ENCODE data around the gene ARHGAP4. TPM values are rescaled to one million over a fixed set of nuclear protein-coding genes. Genes with fewer than 3 reads are reported as not detected.

Gene ARHGAP4
- total RNA-seq, 2 experiments from 2014 or later, result 456 to 463 TPM

GRCh38 chrX:153876112-153876491 lies 50.0 kb downstream of the ARHGAP4 start:
- intact Hi-C loops (cut with DNase I, micrococcal nuclease), result no loop called here
- Histone ChIP-seq H3K27me3 (ENCODE audit: control insufficient read depth in 1 of 2, insufficient read depth in 2 of 2, low read length in 2 of 2) (peaks cover 6 to 14% of the 10 kb centered on the region in 2 experiments), H3K4me3 (ENCODE audit: low read length) (no peak overlapping the region), H3K27ac (ENCODE audit: low read depth in 1 of 2, low read length in 2 of 2) (no peak overlapping the region), H3K9me3 (ENCODE audit: control insufficient read depth in 1 of 2, insufficient read depth in 1 of 2, low read length in 2 of 2) (no peaks in the 10 kb centered on the region), H3K36me3 (ENCODE audit: insufficient read depth, low read length) (no peaks in the 10 kb centered on the region), H3K4me1 (ENCODE audit: insufficient read depth, low read length) (peaks cover 15% of the 10 kb centered on the region)
- POLR2A ChIA-PET, result no interaction called here
- no peak overlapping the region for H3K27ac Mint-ChIP-seq
- no peaks in the 10 kb centered on the region for H3K9me3 Mint-ChIP-seq
- H3K36me3 Mint-ChIP-seq (ENCODE audit: low read depth), result no peaks in the 10 kb centered on the region
- ATAC-seq (ENCODE audit: poor library complexity), result no peak
- CTCF ChIA-PET, result no interaction called here
- H3K4me1 Mint-ChIP-seq (ENCODE audit: low read depth), result peaks cover 15% of the 10 kb centered on the region
- H3K4me3 Mint-ChIP-seq, result no peak overlapping the region
- TF ChIP-seq, protein P1, sequence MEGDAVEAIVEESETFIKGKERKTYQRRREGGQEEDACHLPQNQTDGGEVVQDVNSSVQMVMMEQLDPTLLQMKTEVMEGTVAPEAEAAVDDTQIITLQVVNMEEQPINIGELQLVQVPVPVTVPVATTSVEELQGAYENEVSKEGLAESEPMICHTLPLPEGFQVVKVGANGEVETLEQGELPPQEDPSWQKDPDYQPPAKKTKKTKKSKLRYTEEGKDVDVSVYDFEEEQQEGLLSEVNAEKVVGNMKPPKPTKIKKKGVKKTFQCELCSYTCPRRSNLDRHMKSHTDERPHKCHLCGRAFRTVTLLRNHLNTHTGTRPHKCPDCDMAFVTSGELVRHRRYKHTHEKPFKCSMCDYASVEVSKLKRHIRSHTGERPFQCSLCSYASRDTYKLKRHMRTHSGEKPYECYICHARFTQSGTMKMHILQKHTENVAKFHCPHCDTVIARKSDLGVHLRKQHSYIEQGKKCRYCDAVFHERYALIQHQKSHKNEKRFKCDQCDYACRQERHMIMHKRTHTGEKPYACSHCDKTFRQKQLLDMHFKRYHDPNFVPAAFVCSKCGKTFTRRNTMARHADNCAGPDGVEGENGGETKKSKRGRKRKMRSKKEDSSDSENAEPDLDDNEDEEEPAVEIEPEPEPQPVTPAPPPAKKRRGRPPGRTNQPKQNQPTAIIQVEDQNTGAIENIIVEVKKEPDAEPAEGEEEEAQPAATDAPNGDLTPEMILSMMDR (IDR thresholded peaks at IDR 0.05), result no peak
- DNase-seq, result peak in 1 of 14 experiments; percentile 2
- peaks cover 19% of the 10 kb centered on the region for H3K27me3 Mint-ChIP-seq

DNA sequence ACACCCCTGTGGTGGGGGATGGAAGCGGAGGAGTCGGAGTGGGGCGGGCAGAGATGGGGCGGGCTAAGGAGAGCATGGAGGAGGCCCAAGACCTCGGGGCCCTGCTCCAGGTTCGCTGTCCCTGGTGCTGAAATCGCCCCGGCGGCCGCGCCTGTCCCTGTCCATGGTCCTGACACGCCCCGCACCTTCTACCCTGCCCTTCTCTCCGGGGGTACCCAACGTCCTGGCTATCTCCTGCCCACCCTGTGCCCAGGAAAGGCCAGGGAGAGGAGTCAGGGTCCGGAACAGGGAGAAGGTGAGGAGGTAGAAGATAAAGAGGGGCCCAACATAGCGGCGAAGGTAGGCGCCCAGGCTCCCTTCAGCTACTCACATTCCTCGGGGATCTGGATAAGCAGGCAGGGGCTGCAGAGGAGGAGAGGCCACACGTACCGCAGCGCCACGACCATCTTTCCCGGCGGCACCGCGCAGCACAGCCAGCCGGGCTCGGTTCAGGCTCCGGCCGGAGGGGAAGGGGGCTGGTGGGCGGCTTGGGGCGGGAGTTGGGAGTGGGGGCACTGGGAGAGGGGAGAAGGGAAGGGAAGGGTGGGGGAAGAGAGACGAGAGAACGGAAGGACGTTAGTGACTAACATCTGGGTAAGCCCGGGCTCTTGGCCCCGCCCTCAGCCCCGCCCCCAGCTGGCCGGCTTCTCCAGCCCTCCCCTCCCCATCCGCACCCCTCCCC lies 50.5 kb downstream of the ARHGAP4 start:
- TF ChIP-seq, protein P1 (IDR thresholded peaks at IDR 0.05), result no peak
- H3K9me3 Mint-ChIP-seq, result no peaks in the 10 kb centered on the region
- H3K4me1 Mint-ChIP-seq (ENCODE audit: low read depth), result peaks cover 15% of the 10 kb centered on the region
- DNase-seq (peak; percentile 44 to 83 (median 64)), ATAC-seq (ENCODE audit: poor library complexity) (peak; percentile 77)
- peaks cover 19% of the 10 kb centered on the region for H3K27me3 Mint-ChIP-seq
- Histone ChIP-seq H3K27ac (ENCODE audit: low read depth in 1 of 2, low read length in 2 of 2) (no peak overlapping the region), H3K4me3 (ENCODE audit: low read length) (no peak overlapping the region), H3K36me3 (ENCODE audit: insufficient read depth, low read length) (no peaks in the 10 kb centered on the region), H3K4me1 (ENCODE audit: insufficient read depth, low read length) (peaks cover 15% of the 10 kb centered on the region), H3K9me3 (ENCODE audit: control insufficient read depth in 1 of 2, insufficient read depth in 1 of 2, low read length in 2 of 2) (no peaks in the 10 kb centered on the region), H3K27me3 (ENCODE audit: control insufficient read depth in 1 of 2, insufficient read depth in 2 of 2, low read length in 2 of 2) (peaks cover 6 to 8% of the 10 kb centered on the region in 2 experiments)
- ChIA-PET POLR2A (no interaction called here), CTCF (no interaction called here)
- no peaks in the 10 kb centered on the region for H3K36me3 Mint-ChIP-seq (ENCODE audit: low read depth)
- intact Hi-C loops (cut with DNase I, micrococcal nuclease), result no loop called here
- no peak overlapping the region for H3K27ac Mint-ChIP-seq
- H3K4me3 Mint-ChIP-seq, result no peak overlapping the region

GRCh38 chrX:153874366-153875125 lies 51.5 kb downstream of the ARHGAP4 start:
- Mint-ChIP-seq H3K4me3 (no peak overlapping the region), H3K36me3 (ENCODE audit: low read depth) (no peaks in the 10 kb centered on the region), H3K27me3 (peaks cover 19% of the 10 kb centered on the region), H3K4me1 (ENCODE audit: low read depth) (peaks cover 15% of the 10 kb centered on the region), H3K9me3 (no peaks in the 10 kb centered on the region), H3K27ac (no peak overlapping the region)
- Histone ChIP-seq H3K36me3 (ENCODE audit: insufficient read depth, low read length) (no peaks in the 10 kb centered on the region), H3K27ac (ENCODE audit: low read depth in 1 of 2, low read length in 2 of 2) (no peak overlapping the region), H3K9me3 (ENCODE audit: control insufficient read depth in 1 of 2, insufficient read depth in 1 of 2, low read length in 2 of 2) (no peaks in the 10 kb centered on the region), H3K4me3 (ENCODE audit: low read length) (no peak overlapping the region), H3K27me3 (ENCODE audit: control insufficient read depth in 1 of 2, insufficient read depth in 2 of 2, low read length in 2 of 2) (peaks cover 4 to 6% of the 10 kb centered on the region in 2 experiments), H3K4me1 (ENCODE audit: insufficient read depth, low read length) (peaks cover 15% of the 10 kb centered on the region)
- intact Hi-C loops (cut with DNase I, micrococcal nuclease), result no loop called here
- DNase-seq (peak in 1 of 14 experiments; percentile 2), ATAC-seq (ENCODE audit: poor library complexity) (no peak)
- ChIA-PET CTCF (no interaction called here), POLR2A (no interaction called here)
- TF ChIP-seq, protein P1 (IDR thresholded peaks at IDR 0.05), result no peak

All from CD4-positive, alpha-beta T cell (primary cell).